Sigmoid colon (tissue), 7 donors: ENCODE data around the gene CNTNAP5. TPM values are rescaled to one million over a fixed set of nuclear protein-coding genes. Genes with fewer than 3 reads are reported as not detected.

Experiments
- DNase-seq: peaks from one replicate; pipeline ENCODE4 v3.0.0-alpha.2; 2019
- H3K27ac ChIP-seq, 4 donors: fragments of 200-600 bp; sonication (generic); one replicate each; pipeline ENCODE4 v1.5.1; 2016 to 2019; ENCODE audit warnings: mild to moderate bottlenecking in 1 of 4
- H3K27me3 ChIP-seq, 3 donors: fragments of 200-600 bp; sonication (generic); one replicate each; pipeline ENCODE4 v1.5.1; 2019; ENCODE audit warnings: mild to moderate bottlenecking in 1 of 3
- H3K36me3 ChIP-seq, 4 donors: fragments of 200-600 bp; sonication (generic); one replicate each; pipeline ENCODE4 v1.5.1; 2016 to 2019
- H3K4me1 ChIP-seq, 4 donors: fragments of 200-600 bp; sonication (generic); one replicate each; pipeline ENCODE4 v1.5.1; 2017 to 2019
- H3K4me3 ChIP-seq, 4 donors: fragments of 200-600 bp; sonication (generic); one replicate each; pipeline ENCODE4 v1.5.1; 2017 to 2019; ENCODE audit warnings: mild to moderate bottlenecking in 2 of 4, moderate library complexity in 1 of 4
- H3K9me3 ChIP-seq, 4 donors: fragments of 200-600 bp in 3 of 4; sonication (generic) in 3 of 4; one replicate each; pipeline versions ENCODE4 v1.5.1 to v1.6.1; 2013 to 2019
- EP300 ChIP-seq, 4 donors: sonication (generic); formaldehyde crosslinking; IDR thresholded peaks; one replicate each; pipeline ENCODE4 v1.6.1; 2017; ENCODE audit warnings: antibody characterized with exemption in 4 of 4
- POLR2A ChIP-seq, 2 donors: fragments of 450-650 bp; IDR thresholded peaks; one replicate each; pipeline ENCODE4 v1.6.1; 2016; ENCODE audit warnings: antibody characterized with exemption in 2 of 2, mild to moderate bottlenecking in 2 of 2, moderate library complexity in 2 of 2
- POLR2AphosphoS5 ChIP-seq, 4 donors: sonication (generic); formaldehyde crosslinking; IDR thresholded peaks; one replicate each; pipeline ENCODE4 v1.6.1; 2017; ENCODE audit warnings: antibody characterized with exemption in 4 of 4
- WGBS, 2 donors: extraction: QIAGEN DNeasy Blood & Tissue Kit; methylation state at CpG; one replicate each; pipeline ENCODE4 v1.1.7; 2013; 5-methylcytosine and 5-hydroxymethylcytosine counted together
- intact Hi-C: fragments of 100-400 bp; cut with DNase I; formaldehyde crosslinking; loops from one replicate; pipeline ENCODE4 v1.15.1; 2023
- polyA plus RNA-seq, 3 donors: library from polyadenylated mRNA; stranded (reverse); fragments of 200-250 nt; gene quantifications; one replicate each; pipeline ENCODE4 v1.2.3, GENCODE V29; 2013
- total RNA-seq, 4 donors: library from RNA; depleted of rRNA; stranded (reverse); fragments of >200 nt; gene quantifications; one replicate each; pipeline ENCODE4 v1.1.0, GENCODE V29; 2016
- TF ChIP-seq, protein P1 (sequence below), 4 experiments: fragments of 450-650 bp in 3 of 4; fragments of 200-600 bp in 1 of 4; IDR thresholded peaks; one replicate each; pipeline ENCODE4 v1.5.1; 2016 to 2019; ENCODE audit warnings: antibody characterized with exemption in 4 of 4, mild to moderate bottlenecking in 3 of 4, moderate library complexity in 2 of 4
- donor health status: healthy with polysubstance abuse.
- donor health status: Bipolar disorder and iron deficiency.
- donor health status: healthy.

CNTNAP5 gene
- total and polyA plus RNA-seq, 7 donors: 0.74 to 4.5 (median 1.5) TPM; not detected in 2

DNA sequence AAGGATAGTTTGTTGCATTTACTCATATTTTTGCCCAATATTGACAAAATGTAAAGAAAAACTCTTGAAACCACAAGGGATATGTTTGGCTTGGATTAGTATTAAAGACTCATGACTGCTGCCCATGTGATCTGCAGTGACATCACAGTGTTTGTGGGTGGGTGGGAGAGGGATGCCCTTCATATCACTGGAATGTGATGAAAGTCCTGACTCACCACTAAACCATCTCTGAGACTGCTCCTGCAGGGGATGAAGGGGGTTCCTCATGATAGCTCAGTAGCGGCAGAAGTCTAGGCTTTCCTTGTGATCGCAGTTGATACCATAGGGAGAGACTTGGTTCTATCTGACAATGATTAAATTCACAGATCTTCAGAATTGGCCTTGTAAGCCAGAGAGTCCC lies 451.2 kb downstream of the CNTNAP5 start:
- DNase-seq: no peak
- Histone ChIP-seq H3K4me3 (no peak overlapping the region), H3K9me3 (no peaks in the 10 kb centered on the region), H3K36me3 (no peaks in the 10 kb centered on the region), H3K27ac (no peak overlapping the region), H3K27me3 (no peaks in the 10 kb centered on the region), H3K4me1 (no peaks in the 10 kb centered on the region)
- WGBS, 2 donors: 87 to 95% methylated on average over 2 of the region's 2 CpGs
- TF ChIP-seq POLR2A (IDR thresholded peaks at IDR 0.05) (no peak), POLR2AphosphoS5 (IDR thresholded peaks at IDR 0.05) (no peak), EP300 (IDR thresholded peaks at IDR 0.05) (no peak)
- TF ChIP-seq, protein P1, sequence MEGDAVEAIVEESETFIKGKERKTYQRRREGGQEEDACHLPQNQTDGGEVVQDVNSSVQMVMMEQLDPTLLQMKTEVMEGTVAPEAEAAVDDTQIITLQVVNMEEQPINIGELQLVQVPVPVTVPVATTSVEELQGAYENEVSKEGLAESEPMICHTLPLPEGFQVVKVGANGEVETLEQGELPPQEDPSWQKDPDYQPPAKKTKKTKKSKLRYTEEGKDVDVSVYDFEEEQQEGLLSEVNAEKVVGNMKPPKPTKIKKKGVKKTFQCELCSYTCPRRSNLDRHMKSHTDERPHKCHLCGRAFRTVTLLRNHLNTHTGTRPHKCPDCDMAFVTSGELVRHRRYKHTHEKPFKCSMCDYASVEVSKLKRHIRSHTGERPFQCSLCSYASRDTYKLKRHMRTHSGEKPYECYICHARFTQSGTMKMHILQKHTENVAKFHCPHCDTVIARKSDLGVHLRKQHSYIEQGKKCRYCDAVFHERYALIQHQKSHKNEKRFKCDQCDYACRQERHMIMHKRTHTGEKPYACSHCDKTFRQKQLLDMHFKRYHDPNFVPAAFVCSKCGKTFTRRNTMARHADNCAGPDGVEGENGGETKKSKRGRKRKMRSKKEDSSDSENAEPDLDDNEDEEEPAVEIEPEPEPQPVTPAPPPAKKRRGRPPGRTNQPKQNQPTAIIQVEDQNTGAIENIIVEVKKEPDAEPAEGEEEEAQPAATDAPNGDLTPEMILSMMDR (IDR thresholded peaks at IDR 0.05): no peak
- intact Hi-C loops: no loop called here

GRCh38 chr2:124478761-124479160 lies 453.7 kb downstream of the CNTNAP5 start:
- 83 to 84% methylated on average over 6 of the region's 6 CpGs for WGBS, 2 donors
- Histone ChIP-seq H3K27ac (no peak overlapping the region), H3K4me1 (no peaks in the 10 kb centered on the region), H3K4me3 (no peak overlapping the region), H3K36me3 (no peaks in the 10 kb centered on the region), H3K9me3 (no peaks in the 10 kb centered on the region), H3K27me3 (no peaks in the 10 kb centered on the region)
- TF ChIP-seq POLR2A (IDR thresholded peaks at IDR 0.05) (no peak), EP300 (IDR thresholded peaks at IDR 0.05) (no peak), POLR2AphosphoS5 (IDR thresholded peaks at IDR 0.05) (no peak)
- TF ChIP-seq, protein P1 (IDR thresholded peaks at IDR 0.05): no peak
- intact Hi-C loops: no loop called here
- DNase-seq: no peak

GRCh38 chr2:124480958-124481357 lies 455.9 kb downstream of the CNTNAP5 start:
- no peak for TF ChIP-seq POLR2A (IDR thresholded peaks at IDR 0.05)
- TF ChIP-seq, protein P1 (IDR thresholded peaks at IDR 0.05): no peak
- no peak for TF ChIP-seq EP300 (IDR thresholded peaks at IDR 0.05)
- TF ChIP-seq POLR2AphosphoS5 (IDR thresholded peaks at IDR 0.05): no peak
- Histone ChIP-seq H3K9me3 (no peaks in the 10 kb centered on the region), H3K4me1 (no peaks in the 10 kb centered on the region), H3K27ac (no peak overlapping the region), H3K36me3 (no peaks in the 10 kb centered on the region), H3K27me3 (no peaks in the 10 kb centered on the region), H3K4me3 (no peak overlapping the region)
- WGBS, 2 donors: 28 to 50% methylated on average over 4 of the region's 4 CpGs
- intact Hi-C loops: no loop called here
- no peak for DNase-seq

- no peaks in the 10 kb centered on the region for H3K4me1 ChIP-seq
- H3K4me3 ChIP-seq: no peak overlapping the region
- intact Hi-C loops: no loop called here
- no peak overlapping the region for H3K27ac ChIP-seq
- no peaks in the 10 kb centered on the region for H3K36me3 ChIP-seq
- TF ChIP-seq, protein P1 (IDR thresholded peaks at IDR 0.05): no peak
- TF ChIP-seq POLR2AphosphoS5 (IDR thresholded peaks at IDR 0.05): no peak
- TF ChIP-seq EP300 (IDR thresholded peaks at IDR 0.05): no peak
- no peak for TF ChIP-seq POLR2A (IDR thresholded peaks at IDR 0.05)
- H3K27me3 ChIP-seq: no peaks in the 10 kb centered on the region
- H3K9me3 ChIP-seq: no peaks in the 10 kb centered on the region
- 33 to 68% methylated on average over 8 of the region's 8 CpGs for WGBS, 2 donors
- DNase-seq: no peak
Measured at GRCh38 chr2:124482044-124482443, 457.0 kb downstream of the CNTNAP5 start.

GRCh38 chr2:124482551-124482950 lies 457.5 kb downstream of the CNTNAP5 start:
- TF ChIP-seq EP300 (IDR thresholded peaks at IDR 0.05): no peak
- TF ChIP-seq, protein P1 (IDR thresholded peaks at IDR 0.05): no peak
- no peak for TF ChIP-seq POLR2A (IDR thresholded peaks at IDR 0.05)
- TF ChIP-seq POLR2AphosphoS5 (IDR thresholded peaks at IDR 0.05): no peak
- Histone ChIP-seq H3K9me3 (no peaks in the 10 kb centered on the region), H3K27me3 (no peaks in the 10 kb centered on the region), H3K27ac (no peak overlapping the region), H3K36me3 (no peaks in the 10 kb centered on the region), H3K4me1 (no peaks in the 10 kb centered on the region), H3K4me3 (no peak overlapping the region)
- 78 to 89% methylated on average over 6 of the region's 6 CpGs for WGBS, 2 donors
- DNase-seq: no peak
- intact Hi-C loops: no loop called here
